NCI-H82 treated with DMSO at 0.1 percent for 48 hours (cell line): Measurements from ENCODE around the gene RFX1.
A peak's percentile ranks its signal among the peaks of the same experiment; 100 is the strongest.
"Not testable (repeated sequence)": the region's sequence is repeated elsewhere in the genome, so short reads cannot be mapped to it uniquely, and the experiment has no call there.

ENCODE experiments used
- DNase-seq: peaks from one replicate; lab custom pipeline; 2025; ENCODE audit not compliant: unreplicated experiment; lab: John Stamatoyannopoulos, UW

The RFX1 gene

GRCh38 chr19:13979686-13980085 lies 26.4 kb downstream of the RFX1 start:
- DNase-seq = no peak

GRCh38 chr19:13979244-13979615 lies 26.9 kb downstream of the RFX1 start:
- no peak for DNase-seq

- no peak for DNase-seq
Measured at GRCh38 chr19:13978351-13979243, 27.5 kb downstream of the RFX1 start.

- no peak for DNase-seq
Measured at GRCh38 chr19:13977803-13978202, 28.3 kb downstream of the RFX1 start.

GRCh38 chr19:13976446-13976845 lies 29.7 kb downstream of the RFX1 start:
- no peak for DNase-seq

GRCh38 chr19:13975870-13976269 lies 30.2 kb downstream of the RFX1 start:
- no peak for DNase-seq

- DNase-seq = peak; percentile 99
Measured at GRCh38 chr19:13974073-13974472, 32.0 kb downstream of the RFX1 start.

GRCh38 chr19:13973479-13973878 lies 32.6 kb downstream of the RFX1 start:
- not testable (repeated sequence) for DNase-seq

- no peak for DNase-seq
Measured at GRCh38 chr19:13972368-13973155, 33.6 kb downstream of the RFX1 start.

GRCh38 chr19:13971868-13972267 lies 34.3 kb downstream of the RFX1 start:
- not testable (repeated sequence) for DNase-seq

GRCh38 chr19:13969897-13970296 lies 36.2 kb downstream of the RFX1 start:
- DNase-seq = no peak

- DNase-seq = no peak
Measured at GRCh38 chr19:13968999-13969398, 37.1 kb downstream of the RFX1 start.

- DNase-seq = no peak
Measured at GRCh38 chr19:13968383-13968935, 37.7 kb downstream of the RFX1 start.

- not testable (repeated sequence) for DNase-seq
Measured at GRCh38 chr19:13967206-13967605, 38.9 kb downstream of the RFX1 start.

GRCh38 chr19:13966684-13967128 lies 39.4 kb downstream of the RFX1 start:
- no peak for DNase-seq

- no peak for DNase-seq
Measured at GRCh38 chr19:13965926-13966683, 40.0 kb downstream of the RFX1 start.

- DNase-seq = no peak
Measured at GRCh38 chr19:13965377-13965896, 40.7 kb downstream of the RFX1 start.

- no peak for DNase-seq
Measured at GRCh38 chr19:13964776-13965175, 41.3 kb downstream of the RFX1 start.

- DNase-seq = no peak
Measured at GRCh38 chr19:13963603-13964105, 42.5 kb downstream of the RFX1 start.
